H1 (cell line): ENCODE data around the gene NDUFA11. TPM values are rescaled to one million over a fixed set of nuclear protein-coding genes. Genes with fewer than 3 reads are reported as not detected.

Experiments used
- CTCF ChIA-PET: fragments of 300-600 bp; sonication (Branson Sonifier 250); formaldehyde crosslinking; loops from one replicate; lab custom pipeline; 2021; ENCODE audit not compliant: partially characterized antibody; lab: Charles Lee
- POLR2A ChIA-PET: fragments of 300-600 bp; sonication (Branson Sonifier 250); formaldehyde crosslinking; loops from one replicate; lab custom pipeline; 2021; ENCODE audit warnings: inconsistent platforms; ENCODE audit not compliant: partially characterized antibody; lab: Charles Lee
- DNase-seq, 2 experiments: peaks; one replicate each; pipeline versions ENCODE4 v3.0.0 to v3.0.0-alpha.2; 2010 to 2022; ENCODE audit warnings: low spot score in 2 of 2, low read depth in 1 of 2, mixed read lengths in 1 of 2
- FAIRE-seq: peaks from 2 replicates; lab custom pipeline; 2011; peaks lifted over from hg19 to GRCh38; lab: Jason Lieb, UNC
- H2AFZ ChIP-seq: 2 replicates; pipeline ENCODE4 v1.8.1; 2012; ENCODE audit warnings: low read length, inconsistent platforms
- H2AK5ac ChIP-seq: 2 replicates; pipeline ENCODE4 v1.6.1; 2013; ENCODE audit warnings: low read depth, low read length
- H2BK120ac ChIP-seq: replicated peaks from 2 replicates; pipeline ENCODE3; 2013; ENCODE audit warnings: low read depth, low read length, inconsistent platforms
- H2BK12ac ChIP-seq: 2 replicates; pipeline ENCODE4 v1.6.1; 2013; ENCODE audit warnings: low read depth, low read length
- H2BK15ac ChIP-seq: 2 replicates; pipeline ENCODE4 v1.6.1; 2013; ENCODE audit warnings: low read length
- H2BK20ac ChIP-seq: 2 replicates; pipeline ENCODE4 v1.6.1; 2013; ENCODE audit warnings: low read length
- H2BK5ac ChIP-seq: 2 replicates; pipeline ENCODE4 v1.6.1; 2013; ENCODE audit warnings: low read depth, low read length
- H3K14ac ChIP-seq: 2 replicates; pipeline ENCODE4 v1.6.1; 2013; ENCODE audit warnings: inconsistent platforms; ENCODE audit not compliant: insufficient read length
- H3K18ac ChIP-seq: 2 replicates; pipeline ENCODE4 v1.6.1; 2013; ENCODE audit warnings: low read length; ENCODE audit errors: extremely low read depth
- H3K23ac ChIP-seq: 2 replicates; pipeline ENCODE4 v1.6.1; 2013; ENCODE audit warnings: inconsistent platforms; ENCODE audit not compliant: insufficient read length
- H3K23me2 ChIP-seq: 2 replicates; pipeline ENCODE4 v1.6.1; 2013; ENCODE audit warnings: low read depth, low read length
- H3K27ac ChIP-seq: 2 replicates; pipeline ENCODE4 v1.6.1; 2011; ENCODE audit warnings: low read depth, low read length, inconsistent platforms
- H3K27me3 ChIP-seq, 4 experiments: replicated peaks in 1 of 4; 1 replicate in 1 of 4; 2 replicates in 3 of 4; pipeline versions ENCODE4 v1.6.1 to v1.8.1; 2011 to 2013; ENCODE audit warnings: low read length in 3 of 4, mild to moderate bottlenecking in 3 of 4, inconsistent platforms in 2 of 4, mixed read lengths in 2 of 4, moderate library complexity in 1 of 4; ENCODE audit not compliant: control insufficient read depth in 3 of 4, insufficient read depth in 3 of 4; ENCODE audit errors: extremely low read depth in 1 of 4
- H3K36me3 ChIP-seq, 4 experiments: 2 replicates each; pipeline versions ENCODE4 v1.6.1 to v1.8.1; 2011 to 2013; ENCODE audit warnings: mild to moderate bottlenecking in 4 of 4, low read length in 3 of 4, moderate library complexity in 2 of 4, control low read depth in 1 of 4, inconsistent platforms in 1 of 4; ENCODE audit not compliant: insufficient read depth in 4 of 4, control insufficient read depth in 2 of 4
- H3K4ac ChIP-seq: replicated peaks from 2 replicates; pipeline ENCODE3; 2013; ENCODE audit warnings: low read length, low read depth, mixed read lengths, inconsistent platforms; ENCODE audit not compliant: insufficient read length
- H3K4me1 ChIP-seq, 4 experiments: replicated peaks in 1 of 4; 1 replicate in 1 of 4; 2 replicates in 3 of 4; pipeline versions ENCODE4 v1.6.1 to v1.8.1; 2011 to 2013; ENCODE audit warnings: low read length in 3 of 4, inconsistent platforms in 2 of 4, mixed read lengths in 1 of 4; ENCODE audit not compliant: insufficient read depth in 4 of 4, control insufficient read depth in 3 of 4
- H3K4me2 ChIP-seq, 2 experiments: 2 replicates each; pipeline versions ENCODE4 v1.6.1 to v1.8.1; 2011 to 2013; ENCODE audit warnings: low read depth in 2 of 2, low read length in 2 of 2, control low read depth in 1 of 2, inconsistent platforms in 1 of 2, mild to moderate bottlenecking in 1 of 2; ENCODE audit not compliant: insufficient read depth in 1 of 2
- H3K4me3 ChIP-seq, 4 experiments: fragments of 200-600, 300-600 bp in 1 of 4; sonication (generic), shearing (Covaris generic), sonication (Bioruptor Twin) in 1 of 4; 2 replicates each; pipeline versions ENCODE4 v1.5.1 to v1.8.1; 2011 to 2016; ENCODE audit warnings: low read length in 4 of 4, low read depth in 3 of 4, control low read depth in 2 of 4, inconsistent platforms in 2 of 4, mild to moderate bottlenecking in 2 of 4, mixed read lengths in 1 of 4, moderate library complexity in 1 of 4; ENCODE audit not compliant: insufficient read depth in 2 of 4; ENCODE audit errors: extremely low read depth in 1 of 4
- H3K56ac ChIP-seq: replicated peaks from 2 replicates; pipeline ENCODE3; 2013; ENCODE audit warnings: low read depth, mild to moderate bottlenecking, mixed read lengths, low read length, inconsistent platforms; ENCODE audit not compliant: insufficient read length
- H3K79me1 ChIP-seq: 2 replicates; pipeline ENCODE4 v1.6.1; 2013; ENCODE audit warnings: low read depth, low read length, control low read depth
- H3K79me2 ChIP-seq, 2 experiments: 2 replicates each; pipeline versions ENCODE4 v1.6.1 to v1.8.1; 2012 to 2013; ENCODE audit warnings: low read length in 2 of 2, mild to moderate bottlenecking in 2 of 2, inconsistent platforms in 1 of 2; ENCODE audit not compliant: insufficient read depth in 2 of 2, control insufficient read depth in 1 of 2
- H3K9ac ChIP-seq, 4 experiments: replicated peaks in 1 of 4; 1 replicate in 1 of 4; 2 replicates in 3 of 4; pipeline versions ENCODE4 v1.6.1 to v1.8.1; 2011 to 2013; ENCODE audit warnings: low read depth in 3 of 4, low read length in 3 of 4, control low read depth in 2 of 4, mild to moderate bottlenecking in 2 of 4, moderate library complexity in 2 of 4, inconsistent platforms in 1 of 4; ENCODE audit errors: extremely low read depth in 1 of 4
- H3K9me3 ChIP-seq, 2 experiments: 2 replicates each; pipeline versions ENCODE4 v1.6.1 to v1.8.1; 2012 to 2013; ENCODE audit warnings: mild to moderate bottlenecking in 2 of 2, moderate library complexity in 2 of 2, control low read depth in 1 of 2, inconsistent platforms in 1 of 2, low read depth in 1 of 2, low read length in 1 of 2, mixed read lengths in 1 of 2; ENCODE audit not compliant: insufficient read depth in 2 of 2
- H4K20me1 ChIP-seq, 2 experiments: replicated peaks in 1 of 2; 2 replicates each; pipeline versions ENCODE3 to v1.8.1; 2011 to 2013; ENCODE audit warnings: inconsistent platforms in 2 of 2, low read length in 2 of 2, mild to moderate bottlenecking in 1 of 2; ENCODE audit not compliant: insufficient read depth in 2 of 2, control insufficient read depth in 1 of 2
- H4K5ac ChIP-seq: 2 replicates; pipeline ENCODE4 v1.6.1; 2013; ENCODE audit warnings: low read length, low read depth, mixed read lengths, inconsistent platforms; ENCODE audit not compliant: insufficient read length
- H4K8ac ChIP-seq: 2 replicates; pipeline ENCODE4 v1.8.0; 2013; ENCODE audit warnings: mild to moderate bottlenecking, moderate library complexity, low read length, inconsistent platforms; ENCODE audit not compliant: insufficient read depth; ENCODE audit errors: extremely low read depth
- H4K91ac ChIP-seq: replicated peaks from 2 replicates; pipeline ENCODE3; 2013; ENCODE audit warnings: low read length, mixed read lengths, inconsistent platforms; ENCODE audit not compliant: insufficient read length
- CBX5 ChIP-seq: fragments of 300-800, 300-1000 bp; sonication (generic); IDR thresholded peaks from 2 replicates; pipeline ENCODE4 v1.7.1; 2016; ENCODE audit warnings: antibody characterized with exemption, low read length, low read depth
- EGR1 ChIP-seq: IDR thresholded peaks from 2 replicates; pipeline ENCODE4 v1.6.1; 2011; ENCODE audit warnings: low read depth, low read length, borderline replicate concordance
- JUND ChIP-seq: IDR thresholded peaks from 2 replicates; pipeline ENCODE4 v1.6.1; 2011; ENCODE audit warnings: mild to moderate bottlenecking, improper control_type of control experiment, low read length
- KDM1A ChIP-seq: fragments of 200-600, 300-600 bp; sonication (generic); IDR thresholded peaks from 2 replicates; pipeline ENCODE4 v1.7.1; 2016; ENCODE audit warnings: mild to moderate bottlenecking, low read length, borderline replicate concordance
- NRF1 ChIP-seq: IDR thresholded peaks from 2 replicates; pipeline ENCODE4 v1.6.1; 2011; ENCODE audit warnings: mild to moderate bottlenecking, low read depth, low read length, improper control_type of control experiment
- RBBP5 ChIP-seq: IDR thresholded peaks from 2 replicates; pipeline ENCODE4 v1.7.1; 2012; ENCODE audit warnings: low read depth, mild to moderate bottlenecking, inconsistent platforms, low read length, moderate library complexity, borderline replicate concordance
- TAF7 ChIP-seq: optimal IDR thresholded peaks from 2 replicates; pipeline ENCODE3; 2011; ENCODE audit warnings: low read depth, mild to moderate bottlenecking, inconsistent platforms, low read length, moderate library complexity, borderline replicate concordance
- WGBS, 2 experiments: shearing (Covaris generic) in 1 of 2; methylation state at CpG; one replicate each; pipeline versions ENCODE4 v1.1.6 to v1.1.7; 2013 to 2015; ENCODE audit warnings: low lambda C conversion rate in 2 of 2, mixed read lengths in 2 of 2, inconsistent platforms in 1 of 2, low coverage in 1 of 2, missing lambda C conversion rate in 1 of 2; ENCODE audit not compliant: insufficient replicate concordance in 2 of 2, insufficient coverage in 1 of 2, insufficient read length in 1 of 2; ENCODE audit errors: extremely low coverage in 1 of 2, missing lambda C conversion rate in 1 of 2; 5-methylcytosine and 5-hydroxymethylcytosine counted together
- polyA plus RNA-seq, 7 experiments: library from polyadenylated mRNA; depleted of rRNA in 3 of 7; stranded (reverse) in 5 of 7; unstranded in 2 of 7; fragments of >200 nt in 5 of 7; fragments of 200-250 nt in 2 of 7; gene quantifications; 1 replicate in 5 of 7; 2 replicates in 1 of 7; 4 replicates in 1 of 7; pipeline versions ENCODE4 v1.2.1 to v1.2.3, GENCODE V29; 2011 to 2013; ENCODE audit warnings: missing spikeins in 2 of 7, mixed read lengths in 2 of 7
- total RNA-seq: library from RNA; stranded (reverse); fragmentation: NEBNext Ultra II Directional; extraction: Animal tissue kit (Norgen Biotek cat#: 25700); gene quantifications from 2 replicates; pipeline ENCODE4 v1.2.1, GENCODE V29; 2021
- TF ChIP-seq, protein P1 (sequence below): IDR thresholded peaks from 2 replicates; pipeline ENCODE4 v1.6.1; 2012; ENCODE audit warnings: inconsistent platforms

The NDUFA11 gene
- total and polyA plus RNA-seq, 2 of the 8 experiments (the other 6 are each of a cell fraction or from before 2014, with no cell fraction given), result 205 to 1,037 TPM

DNA sequence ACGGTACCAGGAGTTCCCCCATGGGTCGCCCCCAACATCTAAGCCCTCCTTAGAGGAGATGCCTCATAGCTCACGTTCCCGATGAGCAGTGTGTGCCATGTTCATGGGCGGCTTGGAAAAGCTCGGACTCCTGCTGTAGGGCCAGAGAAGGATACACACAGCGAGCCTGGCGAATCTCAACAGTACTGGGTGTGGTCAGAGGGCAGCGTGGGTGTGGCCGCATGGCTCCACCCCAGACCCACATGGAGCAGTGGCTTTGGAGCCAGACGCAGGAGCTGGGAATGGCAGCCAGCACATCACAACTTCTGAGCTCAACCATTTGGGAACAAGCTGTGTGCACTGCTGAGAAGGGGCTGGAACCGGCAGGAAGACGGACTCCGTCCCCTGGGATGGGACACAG, 26.0 kb upstream of the NDUFA11 start:
- peaks cover 2% of the 10 kb centered on the region; the same call in 1 of the 2 replicates for H3K79me1 ChIP-seq
- H3K9me3 ChIP-seq, result no peaks in the 10 kb centered on the region
- no peak overlapping the region for H3K23ac ChIP-seq
- ChIA-PET CTCF (interaction anchor here (0.5 to 2.1 kb wide), 6 partner anchors 18 to 125 kb away, joined by 3 to 8 read pairs (median 6); no protein-coding TSS in a partner anchor), POLR2A (interaction anchor here (0.6 to 1.7 kb wide), 4 partner anchors 9 to 15 kb away, joined by 3 to 5 read pairs (median 3); partner anchors contain the start of gene CAPS)
- no peak overlapping the region for H2BK5ac ChIP-seq
- H3K23me2 ChIP-seq, result no peaks in the 10 kb centered on the region
- DNase-seq, result no peak
- no peak overlapping the region for H3K56ac ChIP-seq
- no peak overlapping the region for H4K5ac ChIP-seq
- no peak overlapping the region for H2BK12ac ChIP-seq
- no peak overlapping the region for H3K9ac ChIP-seq
- FAIRE-seq, result no peak
- peaks cover 9 to 29% of the 10 kb centered on the region in 2 experiments for H4K20me1 ChIP-seq
- peaks cover 21 to 43% (median 39%) of the 10 kb centered on the region in 4 experiments for H3K36me3 ChIP-seq
- H3K27me3 ChIP-seq, result no peaks in the 10 kb centered on the region; a peak in 1 of 7 replicates
- no peak overlapping the region for H2AFZ ChIP-seq
- WGBS, 2 experiments, result 89% methylated on average over 14 of the region's 14 CpGs; no CpG with 5 or more reads in 1 of the 2 experiments
- H3K4ac ChIP-seq, result no peak overlapping the region
- H3K4me1 ChIP-seq, result no peaks in the 10 kb centered on the region
- H2BK120ac ChIP-seq, result no peak overlapping the region
- no peak overlapping the region for H3K14ac ChIP-seq
- peaks cover 0 to 2% of the 10 kb centered on the region in 2 experiments; a peak in 1 of 4 replicates for H3K79me2 ChIP-seq
- no peak overlapping the region for H2BK15ac ChIP-seq
- no peak overlapping the region for H2AK5ac ChIP-seq
- H4K8ac ChIP-seq, result no peak overlapping the region
- no peak overlapping the region for H2BK20ac ChIP-seq
- no peak overlapping the region for H4K91ac ChIP-seq
- H3K27ac ChIP-seq, result 0 out of 2 replicates have a peak overlapping the region, but pooled peaks have one; percentile 45
- no peak overlapping the region for H3K18ac ChIP-seq
- no peak overlapping the region for H3K4me2 ChIP-seq
- TF ChIP-seq TAF7 (no peak), JUND (no peak), NRF1 (no peak), KDM1A (no peak), EGR1 (no peak), RBBP5 (no peak), CBX5 (no peak)
- TF ChIP-seq, protein P1, sequence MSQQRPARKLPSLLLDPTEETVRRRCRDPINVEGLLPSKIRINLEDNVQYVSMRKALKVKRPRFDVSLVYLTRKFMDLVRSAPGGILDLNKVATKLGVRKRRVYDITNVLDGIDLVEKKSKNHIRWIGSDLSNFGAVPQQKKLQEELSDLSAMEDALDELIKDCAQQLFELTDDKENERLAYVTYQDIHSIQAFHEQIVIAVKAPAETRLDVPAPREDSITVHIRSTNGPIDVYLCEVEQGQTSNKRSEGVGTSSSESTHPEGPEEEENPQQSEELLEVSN, result no peak
- H3K4me3 ChIP-seq, result no peak overlapping the region
